Colonic mucosa (tissue), 4 donors: Measurements from ENCODE around the gene CLEC16A. TPM values are rescaled to one million over a fixed set of nuclear protein-coding genes. Genes with fewer than 3 reads are reported as not detected.

Experiments used
- DNase-seq: peaks from one replicate; pipeline ENCODE4 v3.0.0-alpha.2; 2020
- H3K27ac ChIP-seq: fragments of 200-600 bp; one replicate; pipeline ENCODE4 v1.8.0; 2021
- H3K27me3 ChIP-seq: fragments of 200-600 bp; one replicate; pipeline ENCODE4 v1.8.0; 2021
- H3K36me3 ChIP-seq: fragments of 200-600 bp; one replicate; pipeline ENCODE4 v1.8.0; 2021
- H3K4me1 ChIP-seq: fragments of 200-600 bp; one replicate; pipeline ENCODE4 v1.8.0; 2021; ENCODE audit warnings: mild to moderate bottlenecking
- H3K4me3 ChIP-seq: fragments of 200-600 bp; one replicate; pipeline ENCODE4 v1.8.0; 2021
- H3K9ac ChIP-seq, 2 donors: one replicate each; pipeline ENCODE4 v1.7.0; 2013; ENCODE audit warnings: control low read depth in 2 of 2, low read depth in 2 of 2, low read length in 2 of 2
- H3K9me3 ChIP-seq: fragments of 200-600 bp; one replicate; pipeline ENCODE4 v1.8.0; 2021
- intact Hi-C: fragments of 100-400 bp; cut with DNase I; formaldehyde crosslinking; loops from one replicate; pipeline ENCODE4 v1.14.1; 2022
- total RNA-seq, 2 donors: library from RNA; stranded (reverse); fragmentation: NEBNext Ultra II Directional in 1 of 2; extraction: Animal tissue kit (Norgen Biotek cat#: 25700) in 1 of 2; gene quantifications; one replicate each; pipeline ENCODE4 v1.2.1, GENCODE V29; 2021
- TF ChIP-seq, protein P1 (sequence below): fragments of 200-600 bp; IDR thresholded peaks from one replicate; pipeline ENCODE4 v1.8.0; 2022; ENCODE audit warnings: antibody characterized with exemption, mild to moderate bottlenecking
- donor health status: healthy.
- donor health status: DM: no; HTN: no; CAD: no.
- donor health status: DM: no; HTN: no; CAD: no.

CLEC16A gene
- total RNA-seq, 2 donors from 2014 or later, result 24.9 to 29.6 TPM

DNA sequence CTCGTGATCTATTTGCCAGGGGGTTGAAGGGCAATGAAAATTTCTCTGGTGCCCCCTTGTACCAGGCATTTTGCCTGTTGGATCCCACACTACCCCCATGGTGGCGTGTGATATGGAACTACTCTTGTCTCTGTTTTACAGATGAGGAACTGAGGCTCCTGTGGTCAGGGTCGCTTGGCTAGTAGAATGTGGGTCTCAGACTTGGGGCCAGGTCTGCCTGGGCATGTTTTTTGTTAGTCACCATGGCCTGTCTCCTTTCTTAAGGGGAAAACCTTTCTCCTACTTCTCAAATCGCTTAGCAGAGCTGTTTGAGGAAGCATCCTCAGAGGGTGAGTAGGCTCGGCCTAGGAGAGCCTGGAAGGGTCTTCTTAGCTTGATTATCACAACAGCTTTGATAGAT, 51.2 kb downstream of the CLEC16A start:
- H3K9me3 ChIP-seq, result no peaks in the 10 kb centered on the region
- H3K36me3 ChIP-seq, result no peaks in the 10 kb centered on the region
- H3K4me1 ChIP-seq, result no peaks in the 10 kb centered on the region
- TF ChIP-seq, protein P1, sequence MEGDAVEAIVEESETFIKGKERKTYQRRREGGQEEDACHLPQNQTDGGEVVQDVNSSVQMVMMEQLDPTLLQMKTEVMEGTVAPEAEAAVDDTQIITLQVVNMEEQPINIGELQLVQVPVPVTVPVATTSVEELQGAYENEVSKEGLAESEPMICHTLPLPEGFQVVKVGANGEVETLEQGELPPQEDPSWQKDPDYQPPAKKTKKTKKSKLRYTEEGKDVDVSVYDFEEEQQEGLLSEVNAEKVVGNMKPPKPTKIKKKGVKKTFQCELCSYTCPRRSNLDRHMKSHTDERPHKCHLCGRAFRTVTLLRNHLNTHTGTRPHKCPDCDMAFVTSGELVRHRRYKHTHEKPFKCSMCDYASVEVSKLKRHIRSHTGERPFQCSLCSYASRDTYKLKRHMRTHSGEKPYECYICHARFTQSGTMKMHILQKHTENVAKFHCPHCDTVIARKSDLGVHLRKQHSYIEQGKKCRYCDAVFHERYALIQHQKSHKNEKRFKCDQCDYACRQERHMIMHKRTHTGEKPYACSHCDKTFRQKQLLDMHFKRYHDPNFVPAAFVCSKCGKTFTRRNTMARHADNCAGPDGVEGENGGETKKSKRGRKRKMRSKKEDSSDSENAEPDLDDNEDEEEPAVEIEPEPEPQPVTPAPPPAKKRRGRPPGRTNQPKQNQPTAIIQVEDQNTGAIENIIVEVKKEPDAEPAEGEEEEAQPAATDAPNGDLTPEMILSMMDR, result no peak
- intact Hi-C loops, result no loop called here
- no peak for DNase-seq
- H3K9ac ChIP-seq, result no peak overlapping the region
- H3K27me3 ChIP-seq, result no peaks in the 10 kb centered on the region
- H3K4me3 ChIP-seq, result no peak overlapping the region
- H3K27ac ChIP-seq, result no peak overlapping the region

DNA sequence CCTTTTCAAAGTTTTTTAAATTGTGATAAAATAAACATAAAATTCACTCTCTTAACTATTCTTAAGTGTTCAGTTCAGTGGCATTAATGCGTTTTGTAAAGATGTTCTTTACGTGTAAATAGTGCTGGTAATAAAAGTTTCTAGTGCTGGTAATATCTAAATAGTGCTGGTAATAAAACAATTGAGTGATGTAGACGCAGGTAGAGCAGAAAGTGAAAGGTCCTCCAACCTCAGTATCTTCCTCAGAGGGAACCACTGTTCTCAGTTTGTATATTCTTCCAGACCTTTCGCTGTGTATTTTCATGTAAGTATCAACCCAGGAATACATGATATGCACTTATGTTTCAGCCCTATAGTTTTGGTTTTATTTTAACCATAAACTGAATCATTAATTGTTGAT, 53.1 kb downstream of the CLEC16A start:
- no peaks in the 10 kb centered on the region for H3K27me3 ChIP-seq
- H3K9me3 ChIP-seq, result no peaks in the 10 kb centered on the region
- peak overlapping the region; percentile 16 for H3K27ac ChIP-seq
- no peak overlapping the region for H3K9ac ChIP-seq
- intact Hi-C loops, result no loop called here
- no peak for DNase-seq
- no peaks in the 10 kb centered on the region for H3K4me1 ChIP-seq
- H3K4me3 ChIP-seq, result no peak overlapping the region
- TF ChIP-seq, protein P1, result no peak
- no peaks in the 10 kb centered on the region for H3K36me3 ChIP-seq

DNA sequence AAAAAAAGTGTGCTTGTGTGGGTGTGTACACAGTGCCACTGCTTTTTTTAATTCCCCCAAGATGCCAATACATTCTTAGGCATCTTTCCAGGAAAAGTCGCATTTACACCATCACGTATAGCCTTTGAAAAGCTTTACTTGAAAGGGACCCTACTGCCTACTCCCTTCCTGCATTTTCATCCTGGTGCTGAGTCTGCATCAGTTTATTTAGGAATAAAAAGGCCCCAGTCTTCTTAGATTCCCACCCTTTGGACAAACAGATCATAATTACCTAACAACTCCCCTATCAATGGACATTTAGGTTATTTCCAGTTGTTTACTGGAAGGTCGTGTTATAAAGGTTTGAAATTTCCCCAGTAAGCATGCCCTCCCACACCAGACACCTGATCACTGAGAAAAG, 54.9 kb downstream of the CLEC16A start:
- Histone ChIP-seq H3K9ac (no peak overlapping the region), H3K4me1 (no peaks in the 10 kb centered on the region), H3K36me3 (no peaks in the 10 kb centered on the region), H3K4me3 (no peak overlapping the region), H3K9me3 (no peaks in the 10 kb centered on the region), H3K27ac (no peak overlapping the region), H3K27me3 (no peaks in the 10 kb centered on the region)
- intact Hi-C loops, result no loop called here
- TF ChIP-seq, protein P1, result no peak
- no peak for DNase-seq

DNA sequence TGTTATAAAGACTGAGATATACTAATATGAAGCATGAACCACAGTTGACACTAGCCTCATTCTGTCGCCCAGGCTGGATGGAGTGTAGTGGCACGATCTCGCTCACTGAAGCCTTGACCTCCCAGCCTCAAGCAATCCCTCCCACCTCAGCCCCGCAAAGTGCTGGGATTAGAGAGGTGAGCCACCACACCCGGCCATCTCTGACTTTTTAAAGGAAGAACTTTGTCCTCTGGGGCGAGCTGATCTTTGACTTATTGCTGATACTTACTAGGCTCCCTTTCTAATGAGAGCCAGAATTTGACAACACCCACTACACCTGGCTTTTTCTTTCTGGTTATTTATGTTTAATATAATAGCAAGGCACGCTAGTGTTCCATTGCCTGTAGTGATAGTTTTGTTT, 57.2 kb downstream of the CLEC16A start:
- H3K27me3 ChIP-seq, result no peaks in the 10 kb centered on the region
- no peaks in the 10 kb centered on the region for H3K4me1 ChIP-seq
- TF ChIP-seq, protein P1, result no peak
- H3K4me3 ChIP-seq, result no peak overlapping the region
- no peaks in the 10 kb centered on the region for H3K9me3 ChIP-seq
- no peak for DNase-seq
- H3K36me3 ChIP-seq, result no peaks in the 10 kb centered on the region
- intact Hi-C loops, result no loop called here
- no peak overlapping the region for H3K27ac ChIP-seq
- no peak overlapping the region for H3K9ac ChIP-seq

DNA sequence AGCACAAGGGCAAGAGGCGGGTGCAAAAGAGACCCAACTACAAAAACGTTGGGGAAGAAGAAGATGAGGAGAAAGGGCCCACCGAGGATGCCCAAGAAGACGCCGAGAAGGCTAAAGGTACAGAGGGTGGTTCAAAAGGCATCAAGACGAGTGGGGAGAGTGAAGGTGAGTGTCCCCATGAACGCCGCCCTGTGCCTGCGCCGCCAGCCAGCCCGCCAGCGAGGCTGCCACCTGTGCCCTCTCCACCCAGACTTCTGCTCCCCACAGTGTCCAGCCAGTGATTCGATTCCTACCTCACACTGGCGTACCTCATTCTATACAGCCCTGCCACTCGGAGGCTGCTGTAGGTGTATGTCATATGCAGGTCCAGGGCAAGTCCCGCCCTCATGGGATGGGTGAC, 58.8 kb downstream of the CLEC16A start:
- no peak for DNase-seq
- Histone ChIP-seq H3K36me3 (no peaks in the 10 kb centered on the region), H3K27me3 (no peaks in the 10 kb centered on the region), H3K9ac (no peak overlapping the region), H3K27ac (no peak overlapping the region), H3K4me3 (no peak overlapping the region), H3K9me3 (no peaks in the 10 kb centered on the region), H3K4me1 (no peaks in the 10 kb centered on the region)
- TF ChIP-seq, protein P1, result no peak
- intact Hi-C loops, result no loop called here

DNA sequence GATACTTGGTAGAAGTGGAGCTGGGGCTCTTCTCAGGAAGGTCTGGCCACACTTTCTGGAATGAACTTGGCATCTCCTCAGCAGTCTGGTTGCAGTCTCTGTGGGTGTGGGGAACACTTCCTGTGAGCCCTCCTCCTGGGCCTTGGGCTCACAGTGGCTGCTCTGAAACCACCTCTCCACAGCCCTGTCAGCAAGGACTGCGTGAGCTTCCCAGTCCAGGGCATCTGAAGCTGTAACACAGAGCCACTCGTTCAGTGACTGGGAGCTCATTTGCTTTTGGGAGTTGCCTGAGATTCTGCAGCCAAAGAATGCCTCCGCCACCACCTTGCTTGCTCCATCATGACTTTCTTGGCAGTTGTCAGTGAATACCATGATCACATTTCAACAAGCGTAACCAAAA, 60.0 kb downstream of the CLEC16A start:
- Histone ChIP-seq H3K27ac (no peak overlapping the region), H3K9me3 (no peaks in the 10 kb centered on the region), H3K36me3 (no peaks in the 10 kb centered on the region), H3K27me3 (no peaks in the 10 kb centered on the region), H3K9ac (no peak overlapping the region), H3K4me1 (no peaks in the 10 kb centered on the region), H3K4me3 (no peak overlapping the region)
- TF ChIP-seq, protein P1, result no peak
- no peak for DNase-seq
- intact Hi-C loops, result no loop called here
